HG03039 (cell line): Measurements from ENCODE around the gene PIP5K1B.

Experiments used
- ATAC-seq: cut with Tn5 transposase; IDR thresholded peaks from one replicate; pipeline ENCODE4 v1.9.1; 2021; ENCODE audit warnings: mild to moderate bottlenecking, moderate library complexity; ENCODE audit not compliant: unreplicated experiment

PIP5K1B gene

DNA sequence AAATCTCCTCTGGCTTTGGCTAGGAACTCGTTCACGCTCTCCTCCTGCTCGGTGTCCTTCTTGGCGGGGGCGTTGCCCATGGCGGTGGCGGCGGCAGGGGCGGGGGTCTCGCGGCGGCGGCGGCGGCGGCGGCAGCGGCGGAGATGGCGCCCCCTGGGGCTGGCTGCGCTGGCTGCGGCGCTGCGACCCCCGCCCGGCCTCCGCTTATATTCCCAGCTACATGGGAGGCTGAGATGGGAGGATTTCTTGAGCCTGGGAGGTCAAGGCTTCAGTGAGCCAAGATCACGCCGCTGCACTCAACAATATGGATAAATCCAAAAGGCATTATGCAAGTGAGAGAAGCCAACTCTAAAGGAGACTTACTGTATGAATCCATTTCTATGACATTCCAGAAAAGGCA, 309.0 kb downstream of the PIP5K1B start, which contains the start of gene PRKACG:
TSS of gene PRKACG (minus strand) at position 101 of the 400 bp plus-strand sequence. CDS start at position 80, 21 bp downstream.
- ATAC-seq, result no peak

DNA sequence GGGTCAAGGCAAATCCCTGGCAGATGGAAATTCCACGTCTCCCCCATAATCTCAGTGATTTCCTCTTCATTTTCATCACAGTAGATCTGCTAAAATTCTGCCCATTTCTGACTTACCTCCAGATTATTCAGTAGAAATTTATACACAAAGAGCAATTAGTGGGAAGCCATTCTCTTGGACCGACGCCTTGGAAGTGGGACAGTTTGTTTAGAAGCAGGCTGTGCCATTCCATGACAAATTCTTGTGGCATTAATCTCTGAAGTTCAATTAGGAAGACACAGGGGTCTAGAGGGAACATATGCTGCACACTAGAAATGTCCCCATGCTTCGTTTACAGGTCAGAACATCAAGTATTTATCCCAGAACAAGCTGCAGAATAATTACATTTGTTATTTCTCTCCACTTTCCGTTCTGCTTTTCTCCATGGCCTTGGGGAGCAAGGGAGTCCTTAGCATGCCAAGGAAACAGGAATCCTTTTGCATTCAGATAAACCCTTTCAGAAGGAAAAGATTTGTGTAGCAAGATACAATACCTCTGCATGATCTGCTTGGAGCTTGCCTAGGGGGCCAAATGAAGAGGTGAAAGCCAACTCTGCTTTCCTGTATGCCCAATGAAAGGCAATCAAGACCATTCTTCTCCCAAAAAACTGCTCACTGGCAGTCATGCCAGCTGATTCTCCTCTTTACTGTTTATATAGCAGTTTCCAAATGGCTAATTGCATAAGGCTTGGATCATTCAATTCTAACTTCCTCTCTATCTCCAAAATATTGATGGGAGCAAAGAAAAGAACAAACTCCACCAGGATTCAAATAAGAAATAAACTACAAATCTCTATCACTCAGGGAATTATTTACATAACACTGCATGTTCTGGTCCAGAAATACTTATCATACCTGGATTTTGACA, 311.4 kb downstream of the PIP5K1B start:
- no peak for ATAC-seq

DNA sequence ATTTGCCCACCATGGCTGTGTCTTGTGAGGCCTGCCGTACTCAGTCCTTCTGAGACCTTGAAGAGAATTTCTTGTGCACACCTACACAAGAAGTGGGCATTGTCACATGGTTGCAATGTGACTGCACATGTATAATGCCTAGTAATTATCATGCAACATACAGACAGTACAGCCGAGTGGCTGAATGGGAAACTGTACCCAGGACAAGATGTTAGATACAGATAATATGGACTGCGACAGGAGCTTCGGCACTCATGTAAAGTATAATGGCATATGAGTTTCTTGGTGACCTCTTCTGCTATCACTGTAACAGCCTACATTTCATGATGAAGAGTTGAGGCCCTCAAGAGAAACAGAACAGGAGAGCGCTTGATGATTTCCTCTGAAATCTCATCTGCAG, 313.7 kb downstream of the PIP5K1B start:
- ATAC-seq, result no peak

DNA sequence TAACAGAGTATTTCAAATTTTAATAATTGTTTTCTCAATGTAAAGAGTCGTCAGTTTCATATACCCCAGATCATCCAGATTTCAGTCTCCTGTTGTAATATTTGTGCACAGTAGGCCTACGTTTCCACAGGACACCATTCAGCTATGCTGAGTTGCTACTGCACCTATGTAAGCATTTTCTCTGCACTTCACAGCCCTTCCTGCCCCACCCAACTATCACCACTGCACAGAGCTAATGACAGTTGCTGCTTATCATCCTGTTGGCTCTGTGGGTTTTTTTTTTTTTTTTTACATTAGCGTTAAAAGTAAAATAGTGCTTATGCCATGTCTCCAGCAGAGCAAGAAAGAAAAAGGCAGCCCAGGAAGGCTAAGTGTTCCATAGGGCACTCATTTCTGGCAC, 314.8 kb downstream of the PIP5K1B start:
- no peak for ATAC-seq

DNA sequence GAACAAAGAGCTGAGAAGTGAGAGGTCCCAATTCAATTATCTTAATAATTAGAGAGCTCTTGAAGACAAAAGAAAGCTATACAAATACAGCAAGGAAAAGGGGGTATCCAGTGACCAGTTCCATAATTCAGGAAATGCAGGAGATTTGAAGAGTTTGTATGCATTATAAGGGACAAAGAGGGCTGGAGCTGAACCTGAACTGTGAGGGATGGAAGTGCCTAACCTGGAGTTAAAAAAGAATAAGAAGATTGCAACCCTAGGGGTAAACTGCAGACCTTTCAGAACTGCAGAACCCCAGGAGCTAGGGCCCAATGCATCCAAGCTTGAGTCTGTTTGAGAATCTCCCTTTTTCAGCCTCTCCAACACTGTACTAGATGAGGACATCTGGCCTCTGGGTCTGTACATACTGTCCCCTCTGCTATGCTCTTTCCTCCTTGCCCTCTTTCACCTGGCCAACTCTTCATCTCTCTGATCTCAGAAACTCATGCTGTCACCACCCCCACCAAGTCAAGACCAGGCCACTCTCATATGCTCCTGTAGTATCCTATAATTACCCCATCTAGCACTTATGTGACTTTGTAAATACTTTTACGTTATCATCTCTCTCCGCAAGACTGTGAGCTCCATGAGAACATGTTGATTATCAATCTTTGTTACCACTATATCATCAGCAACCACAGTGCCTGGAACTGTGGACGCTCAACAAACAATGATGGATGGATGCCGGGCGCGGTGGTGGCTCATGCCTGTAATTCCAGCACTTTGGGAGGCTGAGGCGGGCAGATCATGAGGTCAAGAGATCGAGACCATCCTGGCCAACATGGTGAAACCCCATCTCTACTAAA, 315.5 kb downstream of the PIP5K1B start:
- ATAC-seq, result no peak

DNA sequence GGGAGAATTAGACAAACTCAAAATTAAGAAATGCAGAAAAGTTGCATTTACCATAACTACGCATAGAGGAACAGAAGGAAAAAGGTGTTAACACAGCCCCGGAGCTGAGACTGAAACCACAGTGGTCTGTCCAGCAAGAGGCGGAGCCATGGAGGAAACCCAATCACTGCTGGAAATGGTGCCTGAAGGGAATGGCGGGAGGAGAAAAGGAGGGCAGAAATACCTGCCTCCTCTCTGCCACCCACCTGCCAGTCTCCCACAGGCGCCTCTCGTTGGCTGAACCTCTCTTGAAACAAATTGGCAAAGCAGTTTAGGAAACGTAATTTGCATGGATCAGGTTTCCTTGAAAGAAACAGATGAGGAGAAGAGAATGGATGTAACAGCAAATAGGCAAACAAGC, 318.6 kb downstream of the PIP5K1B start:
- ATAC-seq, result no peak

DNA sequence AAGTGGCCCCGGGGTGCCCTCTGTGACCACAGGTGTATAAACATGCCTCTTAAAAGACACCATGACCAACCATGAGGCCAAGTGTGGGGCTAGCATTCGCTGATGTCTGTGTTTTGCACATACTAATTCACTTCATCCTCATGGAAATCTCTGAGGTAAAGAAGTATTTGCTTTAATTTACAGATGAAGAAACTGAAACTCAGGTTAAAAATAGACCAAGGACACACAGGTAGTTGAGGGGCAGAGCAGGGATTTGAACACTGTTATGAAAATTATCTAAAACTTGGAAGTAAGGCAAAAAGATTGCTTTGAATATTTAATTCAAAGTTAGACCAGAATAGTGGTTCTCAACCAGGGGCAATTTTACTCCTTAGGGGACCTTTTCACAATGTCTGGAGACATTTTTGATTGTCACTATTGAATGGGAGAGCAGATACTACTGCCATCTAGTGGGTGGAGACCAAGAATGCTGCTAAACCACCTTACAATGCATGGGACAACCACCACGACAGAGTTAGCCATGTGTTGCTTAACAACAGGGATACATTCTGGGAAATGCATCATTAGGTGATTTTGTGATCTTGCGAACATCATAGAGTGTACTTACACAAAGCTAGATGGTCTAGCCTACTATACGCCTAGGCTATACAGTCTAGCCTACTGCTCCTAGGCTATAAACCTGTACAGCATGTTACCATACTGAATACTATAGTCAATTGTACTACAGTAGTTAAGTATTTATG, 322.5 kb downstream of the PIP5K1B start:
- no peak for ATAC-seq

DNA sequence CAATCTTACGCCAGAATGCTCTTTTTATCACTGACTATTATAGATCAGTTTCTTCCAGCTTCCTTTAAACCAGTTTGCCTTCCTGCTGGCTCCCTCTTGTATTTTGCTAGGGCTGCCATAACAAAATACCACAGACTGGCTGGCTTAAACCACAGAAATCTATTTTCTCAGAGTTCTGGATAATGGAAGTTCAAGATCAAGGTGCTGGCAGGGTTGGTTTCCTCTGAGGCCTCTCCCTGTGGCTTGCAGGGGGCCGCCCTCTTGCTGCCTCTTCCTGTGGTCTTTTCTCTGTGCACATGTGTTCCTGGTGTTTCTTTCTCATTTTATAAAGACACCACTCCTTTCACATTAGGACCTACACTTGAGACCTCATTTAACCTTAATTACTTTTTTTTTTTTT, 323.7 kb downstream of the PIP5K1B start:
- no peak for ATAC-seq

DNA sequence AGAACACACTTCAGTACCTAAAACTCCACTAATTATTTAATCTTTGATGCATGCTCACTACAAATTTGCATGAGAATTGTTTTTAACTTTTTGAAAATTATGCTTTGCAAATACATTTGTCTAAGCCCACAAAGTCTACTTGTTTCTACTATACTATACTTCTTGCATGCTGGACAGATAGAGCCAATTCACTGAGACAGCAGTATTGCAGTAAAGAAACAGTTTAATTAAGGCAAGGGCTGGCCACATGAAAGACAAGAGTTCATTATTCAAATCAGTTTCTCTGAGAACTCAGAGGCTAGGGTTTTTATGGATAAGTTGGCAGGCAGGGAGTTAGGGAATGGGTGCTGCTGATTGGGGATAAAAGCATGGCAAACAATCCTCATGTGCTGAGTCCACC, 324.5 kb downstream of the PIP5K1B start:
- ATAC-seq, result no peak

DNA sequence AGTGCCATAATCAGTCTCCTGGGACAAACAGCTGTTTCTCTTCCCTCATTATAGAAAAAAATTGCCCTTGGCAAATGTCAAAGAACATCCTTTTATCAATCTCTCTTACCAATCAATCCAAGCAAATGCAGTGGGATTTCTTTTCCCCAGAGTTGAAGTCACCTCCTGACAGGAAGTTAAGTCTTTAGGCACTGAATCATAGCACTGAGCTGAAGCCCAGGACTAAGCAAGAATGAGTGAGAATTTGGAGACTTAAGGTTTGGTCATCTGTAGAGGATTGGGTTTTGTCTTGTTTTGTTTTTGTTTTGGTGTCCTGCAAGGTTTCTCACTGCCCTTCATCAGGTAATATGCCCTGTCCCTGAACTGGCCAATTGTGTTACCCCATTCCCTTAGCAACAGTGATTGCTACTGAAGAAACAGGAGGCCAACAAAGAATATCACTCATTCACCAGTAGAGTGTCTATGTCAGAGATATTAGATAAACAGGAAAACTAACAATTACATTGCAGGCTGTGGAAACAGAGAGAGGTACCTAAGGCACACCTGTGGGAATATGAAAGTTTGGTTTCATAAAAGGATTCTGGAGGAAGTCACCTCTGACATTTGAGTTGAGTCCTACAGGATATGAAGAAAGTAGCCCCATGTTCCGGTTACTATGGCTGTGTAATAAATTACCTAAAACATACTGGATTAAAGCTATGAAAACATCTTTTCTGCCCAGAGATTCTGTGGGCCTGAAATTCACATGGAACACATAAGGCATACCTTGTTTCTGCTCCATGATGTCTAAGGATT, 326.0 kb downstream of the PIP5K1B start:
- no peak for ATAC-seq

DNA sequence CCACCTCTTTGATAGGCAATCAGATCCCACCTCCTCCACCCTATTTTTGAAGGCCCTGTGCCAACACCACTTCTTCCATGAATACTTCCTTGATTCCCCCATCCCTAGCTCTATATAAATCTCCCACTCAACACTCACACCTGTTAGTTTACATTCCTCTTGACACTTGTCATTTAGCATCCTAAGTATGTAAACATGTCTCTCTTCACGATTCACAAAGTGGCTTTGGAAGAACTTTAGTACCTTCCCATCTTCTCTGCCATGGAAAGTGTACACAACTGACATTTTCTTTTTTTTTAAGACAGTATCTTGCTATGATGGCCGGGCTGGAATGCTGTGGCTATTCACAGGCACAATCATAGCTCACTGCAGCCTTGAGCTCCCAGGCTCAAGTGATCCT, 329.0 kb downstream of the PIP5K1B start:
- no peak for ATAC-seq

DNA sequence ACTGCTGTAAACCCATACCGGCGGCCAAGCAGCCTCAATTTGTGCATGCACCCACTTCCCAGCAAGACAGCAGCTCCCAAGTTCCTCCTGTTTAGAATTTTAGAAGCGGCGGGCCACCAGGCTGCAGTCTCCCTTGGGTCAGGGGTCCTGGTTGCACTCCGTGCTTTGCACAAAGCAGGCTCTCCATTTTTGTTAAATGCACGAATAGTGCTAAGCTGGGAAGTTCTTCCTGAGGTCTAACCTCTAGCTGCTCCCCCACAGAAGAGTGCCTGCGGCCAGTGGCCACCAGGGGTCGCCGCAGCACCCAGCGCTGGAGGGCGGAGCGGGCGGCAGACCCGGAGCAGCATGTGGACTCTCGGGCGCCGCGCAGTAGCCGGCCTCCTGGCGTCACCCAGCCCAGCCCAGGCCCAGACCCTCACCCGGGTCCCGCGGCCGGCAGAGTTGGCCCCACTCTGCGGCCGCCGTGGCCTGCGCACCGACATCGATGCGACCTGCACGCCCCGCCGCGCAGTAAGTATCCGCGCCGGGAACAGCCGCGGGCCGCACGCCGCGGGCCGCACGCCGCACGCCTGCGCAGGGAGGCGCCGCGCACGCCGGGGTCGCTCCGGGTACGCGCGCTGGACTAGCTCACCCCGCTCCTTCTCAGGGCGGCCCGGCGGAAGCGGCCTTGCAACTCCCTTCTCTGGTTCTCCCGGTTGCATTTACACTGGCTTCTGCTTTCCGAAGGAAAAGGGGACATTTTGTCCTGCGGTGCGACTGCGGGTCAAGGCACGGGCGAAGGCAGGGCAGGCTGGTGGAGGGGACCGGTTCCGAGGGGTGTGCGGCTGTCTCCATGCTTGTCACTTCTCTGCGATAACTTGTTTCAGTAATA, 330.6 kb downstream of the PIP5K1B start, which contains the start of gene FXN:
TSS of gene FXN (plus strand) at position 315 of the 871 bp plus-strand sequence. CDS start at position 346, 31 bp downstream.
- ATAC-seq, result peak; percentile 92

DNA sequence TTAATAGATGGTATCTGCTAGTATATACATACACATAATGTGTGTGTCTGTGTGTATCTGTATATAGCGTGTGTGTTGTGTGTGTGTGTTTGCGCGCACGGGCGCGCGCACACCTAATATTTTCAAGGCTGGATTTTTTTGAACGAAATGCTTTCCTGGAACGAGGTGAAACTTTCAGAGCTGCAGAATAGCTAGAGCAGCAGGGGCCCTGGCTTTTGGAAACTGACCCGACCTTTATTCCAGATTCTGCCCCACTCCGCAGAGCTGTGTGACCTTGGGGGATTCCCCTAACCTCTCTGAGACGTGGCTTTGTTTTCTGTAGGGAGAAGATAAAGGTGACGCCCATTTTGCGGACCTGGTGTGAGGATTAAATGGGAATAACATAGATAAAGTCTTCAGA, 331.3 kb downstream of the PIP5K1B start:
- peak; percentile 23 for ATAC-seq

DNA sequence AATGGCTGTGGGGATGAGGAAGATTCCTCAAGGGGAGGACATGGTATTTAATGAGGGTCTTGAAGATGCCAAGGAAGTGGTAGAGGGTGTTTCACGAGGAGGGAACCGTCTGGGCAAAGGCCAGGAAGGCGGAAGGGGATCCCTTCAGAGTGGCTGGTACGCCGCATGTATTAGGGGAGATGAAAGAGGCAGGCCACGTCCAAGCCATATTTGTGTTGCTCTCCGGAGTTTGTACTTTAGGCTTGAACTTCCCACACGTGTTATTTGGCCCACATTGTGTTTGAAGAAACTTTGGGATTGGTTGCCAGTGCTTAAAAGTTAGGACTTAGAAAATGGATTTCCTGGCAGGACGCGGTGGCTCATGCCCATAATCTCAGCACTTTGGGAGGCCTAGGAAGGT, 331.8 kb downstream of the PIP5K1B start:
- ATAC-seq, result no peak

DNA sequence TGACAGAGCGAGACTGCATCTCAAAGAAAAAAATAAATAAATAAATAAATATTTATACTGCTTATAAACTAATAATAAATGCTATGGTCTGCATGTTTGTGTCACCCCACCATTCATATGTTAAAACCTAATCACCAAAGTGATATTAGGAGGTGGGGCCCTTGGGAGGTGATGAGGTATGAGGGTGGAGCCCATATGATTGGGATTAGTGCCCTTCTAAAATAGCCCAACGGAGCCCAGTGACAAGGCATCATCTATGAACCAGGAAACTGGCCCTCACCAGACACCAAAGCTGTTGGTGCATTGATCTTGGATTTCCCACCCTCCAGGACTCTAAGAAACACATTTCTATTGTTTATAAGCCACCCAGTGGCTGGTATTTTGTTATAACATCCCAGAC, 335.6 kb downstream of the PIP5K1B start:
- ATAC-seq, result no peak

DNA sequence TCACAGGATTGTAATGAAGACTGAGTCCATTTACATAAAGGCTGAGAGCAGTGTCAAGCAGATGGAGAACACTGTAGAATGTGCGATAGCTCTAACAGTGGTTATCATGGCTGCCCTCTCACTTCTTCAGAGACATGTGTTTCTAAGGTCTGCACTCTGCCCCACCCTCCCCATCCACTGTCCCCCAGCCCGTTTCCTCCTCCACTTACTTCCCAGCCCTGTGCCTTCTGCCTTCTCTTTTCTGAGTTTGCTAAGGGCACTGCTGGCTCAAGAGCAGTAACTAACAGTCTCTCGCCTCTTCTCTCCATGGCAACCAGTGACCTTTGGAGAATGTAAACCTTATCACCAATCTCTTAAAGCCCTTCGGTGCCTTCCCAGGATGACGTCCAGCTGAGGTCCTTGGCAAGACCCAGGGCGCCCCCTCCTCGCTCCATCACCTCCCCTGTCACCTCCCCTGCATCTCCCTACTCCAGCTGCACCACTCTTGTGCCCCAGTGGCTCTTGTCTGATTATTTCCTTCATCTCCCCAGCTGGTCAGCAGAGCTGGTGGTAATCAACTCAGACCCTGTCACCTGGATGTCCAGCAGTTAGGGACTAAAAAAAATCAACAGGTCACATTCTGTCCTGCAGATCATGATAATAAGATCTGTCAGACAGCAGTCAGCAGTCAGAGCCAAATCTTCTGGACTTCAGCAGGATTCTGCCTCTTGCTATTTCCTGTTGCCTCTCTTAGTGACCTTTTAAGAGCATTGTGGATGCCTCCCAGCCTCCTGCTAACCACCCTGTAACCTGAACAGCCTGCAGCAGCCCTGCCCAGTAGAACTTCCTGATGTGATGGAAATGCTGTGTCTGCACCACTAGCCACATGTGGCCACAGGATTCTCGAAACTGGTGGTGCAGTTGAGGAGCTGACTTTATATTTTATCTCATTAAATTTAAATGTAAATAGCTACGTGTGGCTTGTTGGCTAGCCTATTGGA, 339.5 kb downstream of the PIP5K1B start:
- no peak for ATAC-seq

DNA sequence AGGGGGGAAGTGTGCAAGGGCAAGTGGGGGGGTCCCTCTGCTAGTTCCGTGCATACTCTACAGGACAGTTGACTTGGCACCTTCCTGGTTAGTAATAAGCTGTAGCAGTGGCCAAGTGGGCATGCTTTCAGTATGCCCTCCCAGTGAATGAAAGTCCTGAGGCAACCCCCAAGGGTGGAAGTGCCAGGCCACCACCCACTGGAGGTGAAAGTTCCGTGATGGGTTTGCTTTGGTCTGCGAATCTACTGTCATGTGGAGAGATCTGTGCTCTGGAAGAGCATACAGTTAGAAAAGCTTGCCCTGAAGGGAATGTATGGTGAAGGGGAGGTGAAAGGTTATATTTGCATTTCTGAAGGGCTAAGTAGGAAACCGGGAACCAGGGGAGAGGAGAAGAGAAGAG, 340.8 kb downstream of the PIP5K1B start:
- no peak for ATAC-seq

DNA sequence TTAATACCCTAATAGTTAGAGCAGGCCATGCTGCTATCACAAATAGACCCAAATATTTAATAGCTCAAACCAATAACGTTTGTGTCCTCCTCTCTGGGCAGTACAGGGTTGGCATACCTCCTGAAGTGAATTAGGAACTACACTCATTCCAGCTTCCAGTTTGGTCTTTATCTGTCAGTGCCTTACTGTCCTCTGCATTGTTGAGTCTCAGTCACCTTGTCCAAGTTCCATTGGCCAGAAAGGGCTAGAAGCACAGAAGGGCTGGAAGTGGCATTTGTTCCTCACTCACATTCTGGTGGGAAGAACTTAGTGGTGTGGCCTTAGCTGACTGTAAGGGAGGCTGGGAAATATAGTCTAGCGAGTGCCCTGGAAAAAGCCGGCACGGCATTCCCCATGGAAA, 341.7 kb downstream of the PIP5K1B start:
- ATAC-seq, result no peak
